Prostate gland (tissue), 2 donors: ENCODE results near the gene KIZ. TPM values are rescaled to one million over a fixed set of nuclear protein-coding genes. Genes with fewer than 3 reads are reported as not detected.

Source experiments
- DNase-seq: peaks from one replicate; pipeline ENCODE4 v3.0.0-alpha.2; 2019; ENCODE audit warnings: low spot score
- H3K27ac ChIP-seq, 2 donors: fragments of 200-600 bp; sonication (generic); 2 replicates each; pipeline ENCODE4 v1.5.1; 2017 to 2019
- H3K27me3 ChIP-seq: fragments of 200-600 bp; sonication (generic); replicated peaks from 2 replicates; pipeline ENCODE4 v1.5.1; 2019; ENCODE audit not compliant: insufficient read depth
- H3K36me3 ChIP-seq, 2 donors: fragments of 200-600 bp; sonication (generic); 1 replicate in 1 of 2; 2 replicates in 1 of 2; pipeline versions ENCODE4 v1.5.1 to v1.8.1; 2017 to 2019
- H3K4me1 ChIP-seq: fragments of 200-600 bp; sonication (generic); replicated peaks from 2 replicates; pipeline ENCODE4 v1.5.1; 2019
- H3K4me3 ChIP-seq, 2 donors: fragments of 200-600 bp; sonication (generic); 2 replicates each; pipeline ENCODE4 v1.5.1; 2017 to 2019
- H3K9me3 ChIP-seq: fragments of 200-600 bp; sonication (generic); 2 replicates; pipeline ENCODE4 v1.5.1; 2017
- POLR2A ChIP-seq: fragments of 450-650 bp; IDR thresholded peaks from one replicate; pipeline ENCODE4 v1.6.1; 2016; ENCODE audit warnings: antibody characterized with exemption, mild to moderate bottlenecking
- POLR2AphosphoS5 ChIP-seq: sonication (generic); formaldehyde crosslinking; IDR thresholded peaks from one replicate; pipeline ENCODE4 v1.6.1; 2017; ENCODE audit warnings: antibody characterized with exemption
- WGBS: methylation state at CpG from one replicate; pipeline ENCODE4 v1.1.5; 2018; 5-methylcytosine and 5-hydroxymethylcytosine counted together
- intact Hi-C: fragments of 100-400 bp; cut with DNase I; formaldehyde crosslinking; loops from one replicate; pipeline ENCODE4 v1.14.2; 2022
- total RNA-seq, 2 donors: library from RNA; depleted of rRNA; stranded (reverse); fragments of >200 nt; gene quantifications; one replicate each; pipeline ENCODE4 v1.1.0, GENCODE V29; 2016
- TF ChIP-seq, protein P1 (sequence below), 4 experiments: fragments of 200-600 bp in 2 of 4; fragments of 450-650 bp in 2 of 4; sonication (generic) in 2 of 4; IDR thresholded peaks; 1 replicate in 3 of 4; 2 replicates in 1 of 4; pipeline ENCODE4 v1.5.1; 2016 to 2019; ENCODE audit warnings: antibody characterized with exemption in 4 of 4, mild to moderate bottlenecking in 2 of 4, moderate library complexity in 2 of 4

The KIZ gene
- total RNA-seq, 2 donors from 2014 or later: 39.9 to 41.0 TPM

DNA sequence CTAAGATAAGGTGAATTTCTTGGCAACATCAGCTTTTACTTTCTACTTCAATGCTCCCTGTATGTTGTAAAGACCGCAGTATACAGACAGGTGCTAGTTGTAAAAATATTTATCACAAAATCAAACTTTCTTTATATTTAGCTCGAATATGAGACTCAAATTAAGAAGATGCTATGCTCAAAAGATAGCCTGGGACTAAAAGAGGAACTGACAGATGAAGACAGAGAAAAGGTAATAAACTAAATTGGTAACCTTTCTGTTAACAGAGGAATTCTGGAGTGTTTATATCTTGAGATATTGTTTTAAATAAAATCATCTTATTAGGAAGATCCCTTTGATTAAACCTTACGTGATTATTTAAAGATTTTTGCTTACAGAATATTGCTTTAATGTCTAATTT lies 19.5 kb downstream of the KIZ start:
- intact Hi-C loops: no loop called here
- Histone ChIP-seq H3K4me1 (no peaks in the 10 kb centered on the region), H3K27ac (no peak overlapping the region), H3K27me3 (no peaks in the 10 kb centered on the region), H3K4me3 (no peak overlapping the region), H3K9me3 (no peaks in the 10 kb centered on the region), H3K36me3 (no peaks in the 10 kb centered on the region)
- TF ChIP-seq POLR2AphosphoS5 (no peak), POLR2A (no peak)
- 78% methylated on average over 3 of the region's 3 CpGs for WGBS
- DNase-seq: no peak

DNA sequence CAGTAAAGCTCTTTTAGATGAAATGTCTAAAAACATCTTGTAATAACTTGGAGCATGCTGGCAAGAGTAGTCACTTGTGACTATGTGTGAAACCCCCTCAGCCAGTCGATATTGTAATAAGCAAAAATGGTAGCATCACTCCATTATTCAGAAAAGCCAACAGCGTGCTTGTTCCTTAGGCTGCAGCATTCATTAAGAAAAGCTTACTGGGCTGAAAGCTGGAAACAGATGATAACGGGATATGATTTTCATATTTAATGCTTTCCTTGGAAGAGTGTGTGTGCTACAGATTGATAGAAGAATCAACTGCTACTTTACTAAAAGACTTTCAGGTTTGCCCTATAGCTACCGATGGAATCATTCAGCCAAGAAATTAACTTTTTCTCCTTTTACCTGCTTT lies 20.3 kb downstream of the KIZ start:
- H3K27me3 ChIP-seq: no peaks in the 10 kb centered on the region
- intact Hi-C loops: no loop called here
- TF ChIP-seq, protein P1, sequence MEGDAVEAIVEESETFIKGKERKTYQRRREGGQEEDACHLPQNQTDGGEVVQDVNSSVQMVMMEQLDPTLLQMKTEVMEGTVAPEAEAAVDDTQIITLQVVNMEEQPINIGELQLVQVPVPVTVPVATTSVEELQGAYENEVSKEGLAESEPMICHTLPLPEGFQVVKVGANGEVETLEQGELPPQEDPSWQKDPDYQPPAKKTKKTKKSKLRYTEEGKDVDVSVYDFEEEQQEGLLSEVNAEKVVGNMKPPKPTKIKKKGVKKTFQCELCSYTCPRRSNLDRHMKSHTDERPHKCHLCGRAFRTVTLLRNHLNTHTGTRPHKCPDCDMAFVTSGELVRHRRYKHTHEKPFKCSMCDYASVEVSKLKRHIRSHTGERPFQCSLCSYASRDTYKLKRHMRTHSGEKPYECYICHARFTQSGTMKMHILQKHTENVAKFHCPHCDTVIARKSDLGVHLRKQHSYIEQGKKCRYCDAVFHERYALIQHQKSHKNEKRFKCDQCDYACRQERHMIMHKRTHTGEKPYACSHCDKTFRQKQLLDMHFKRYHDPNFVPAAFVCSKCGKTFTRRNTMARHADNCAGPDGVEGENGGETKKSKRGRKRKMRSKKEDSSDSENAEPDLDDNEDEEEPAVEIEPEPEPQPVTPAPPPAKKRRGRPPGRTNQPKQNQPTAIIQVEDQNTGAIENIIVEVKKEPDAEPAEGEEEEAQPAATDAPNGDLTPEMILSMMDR (IDR thresholded peaks at IDR 0.05): no peak
- TF ChIP-seq POLR2A: no peak
- no peak for TF ChIP-seq POLR2AphosphoS5
- no peaks in the 10 kb centered on the region for H3K4me1 ChIP-seq
- WGBS: 94% methylated on average over 4 of the region's 4 CpGs
- H3K27ac ChIP-seq: no peak overlapping the region
- H3K9me3 ChIP-seq: no peaks in the 10 kb centered on the region
- DNase-seq: no peak
- no peak overlapping the region for H3K4me3 ChIP-seq
- no peaks in the 10 kb centered on the region for H3K36me3 ChIP-seq

DNA sequence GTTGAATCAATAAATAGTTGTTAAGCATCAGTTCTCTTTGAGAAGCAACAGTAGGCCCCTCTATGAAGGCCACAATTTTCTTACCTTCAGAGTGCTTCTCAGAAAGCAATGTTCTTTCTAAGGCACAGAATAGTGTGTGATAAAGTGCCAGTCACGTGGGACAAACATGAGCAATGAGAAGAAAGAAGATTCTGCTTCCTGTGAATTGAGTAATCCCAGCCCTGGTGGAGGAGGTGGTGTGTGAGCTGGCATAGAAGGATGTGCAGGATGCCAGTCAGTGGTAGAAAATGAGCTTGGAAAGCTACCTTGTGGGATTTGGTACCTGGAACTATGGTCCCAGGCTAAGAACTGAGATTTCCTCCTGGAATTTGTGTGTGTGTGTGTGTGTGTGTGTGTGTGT lies 21.7 kb downstream of the KIZ start:
- TF ChIP-seq POLR2AphosphoS5: no peak
- TF ChIP-seq POLR2A: no peak
- TF ChIP-seq, protein P1 (IDR thresholded peaks at IDR 0.05): no peak
- WGBS: 77% methylated on average over 1 of the region's 1 CpG
- no peak for DNase-seq
- Histone ChIP-seq H3K4me3 (no peak overlapping the region), H3K36me3 (no peaks in the 10 kb centered on the region), H3K27ac (no peak overlapping the region), H3K27me3 (no peaks in the 10 kb centered on the region), H3K4me1 (no peaks in the 10 kb centered on the region), H3K9me3 (no peaks in the 10 kb centered on the region)
- intact Hi-C loops: no loop called here

DNA sequence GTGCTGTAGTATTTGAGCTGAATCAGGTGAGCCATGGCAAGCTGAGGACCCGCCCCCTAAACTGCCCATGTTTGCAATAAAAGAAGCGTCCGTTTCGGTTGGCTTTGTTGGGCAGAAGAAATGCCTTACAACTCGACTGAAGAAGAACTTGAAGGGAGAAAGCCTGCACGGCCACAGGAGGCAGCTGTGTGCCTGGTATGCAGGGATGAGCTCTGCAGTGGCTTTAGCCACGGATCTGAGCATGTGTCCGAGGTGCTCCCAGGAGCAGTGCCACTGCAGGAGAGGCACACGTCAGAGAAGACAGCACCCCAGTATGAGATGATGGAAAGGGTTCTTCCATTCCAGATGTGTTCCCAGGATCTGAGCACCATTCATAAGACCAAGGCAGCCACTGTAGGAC lies 23.5 kb downstream of the KIZ start:
- no peak overlapping the region for H3K4me3 ChIP-seq
- H3K4me1 ChIP-seq: no peaks in the 10 kb centered on the region
- no peaks in the 10 kb centered on the region for H3K9me3 ChIP-seq
- H3K27me3 ChIP-seq: no peaks in the 10 kb centered on the region
- no peak for DNase-seq
- H3K36me3 ChIP-seq: no peaks in the 10 kb centered on the region
- WGBS: 71% methylated on average over 9 of the region's 9 CpGs
- TF ChIP-seq POLR2A (no peak), POLR2AphosphoS5 (no peak)
- TF ChIP-seq, protein P1 (IDR thresholded peaks at IDR 0.05): no peak
- intact Hi-C loops: no loop called here
- no peak overlapping the region for H3K27ac ChIP-seq

DNA sequence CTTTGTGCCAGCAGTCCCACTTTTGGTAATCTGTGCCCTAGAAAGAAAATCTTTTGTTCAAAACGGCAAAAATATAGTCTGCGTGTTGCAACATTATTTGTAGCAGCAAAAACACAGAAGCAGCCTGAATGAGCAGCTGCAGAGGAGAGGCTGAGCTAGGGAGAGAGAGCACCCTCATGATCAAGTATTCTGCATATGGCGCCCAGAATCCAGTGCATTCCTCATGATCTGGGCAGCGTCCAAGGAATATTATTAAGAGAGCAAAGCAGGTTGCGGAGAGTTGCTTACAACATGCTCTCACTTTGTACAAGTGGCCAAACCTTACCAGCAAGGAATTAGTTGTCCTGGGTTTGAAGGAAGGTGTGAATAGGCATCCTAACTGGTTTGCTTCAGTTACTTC lies 25.9 kb downstream of the KIZ start:
- H3K36me3 ChIP-seq: no peaks in the 10 kb centered on the region
- no peaks in the 10 kb centered on the region for H3K9me3 ChIP-seq
- peaks cover 2% of the 10 kb centered on the region for H3K4me1 ChIP-seq
- 84% methylated on average over 5 of the region's 5 CpGs for WGBS
- H3K27ac ChIP-seq: no peak overlapping the region
- intact Hi-C loops: no loop called here
- TF ChIP-seq, protein P1 (IDR thresholded peaks at IDR 0.05): no peak
- TF ChIP-seq POLR2AphosphoS5 (no peak), POLR2A (no peak)
- no peak overlapping the region for H3K4me3 ChIP-seq
- no peak for DNase-seq
- H3K27me3 ChIP-seq: no peaks in the 10 kb centered on the region
